Left ventricle myocardium inferior (tissue), 1 donor: ENCODE data around the gene GAL. TPM values are rescaled to one million over a fixed set of nuclear protein-coding genes. Genes with fewer than 3 reads are reported as not detected.

Experiments used
- DNase-seq: peaks from one replicate; pipeline ENCODE4 v3.0.0-alpha.2; 2020
- H3K27ac ChIP-seq: fragments of 200-600 bp; replicated peaks from 2 replicates; pipeline ENCODE4 v1.8.0; 2021
- H3K27me3 ChIP-seq: fragments of 200-600 bp; 2 replicates; pipeline ENCODE4 v1.8.0; 2021; ENCODE audit warnings: low read depth
- H3K36me3 ChIP-seq: fragments of 200-600 bp; 2 replicates; pipeline ENCODE4 v1.8.0; 2021
- H3K4me1 ChIP-seq: fragments of 200-600 bp; 2 replicates; pipeline ENCODE4 v1.8.0; 2021
- H3K4me3 ChIP-seq: fragments of 200-600 bp; 2 replicates; pipeline ENCODE4 v1.8.0; 2021; ENCODE audit warnings: mild to moderate bottlenecking, moderate library complexity
- H3K9me3 ChIP-seq: fragments of 200-600 bp; replicated peaks from 2 replicates; pipeline ENCODE4 v1.8.0; 2021
- intact Hi-C: fragments of 100-400 bp; cut with micrococcal nuclease; formaldehyde crosslinking; loops from one replicate; pipeline ENCODE4 v1.11.0; 2022
- total RNA-seq: library from RNA; stranded (reverse); fragmentation: NEBNext Ultra II Directional; extraction: Animal tissue kit (Norgen Biotek cat#: 25700); gene quantifications from one replicate; pipeline ENCODE4 v1.2.1, GENCODE V29; 2021
- TF ChIP-seq, protein P1 (sequence below): fragments of 200-600 bp; IDR thresholded peaks from 2 replicates; pipeline ENCODE4 v1.8.0; 2021; ENCODE audit warnings: antibody characterized with exemption, mild to moderate bottlenecking, borderline replicate concordance
- donor health status: DM: no; HTN: yes; CAD: no; lungs with severe emphysema.

GAL gene
- total RNA-seq, 1 donor from 2014 or later: 0.58 TPM

DNA sequence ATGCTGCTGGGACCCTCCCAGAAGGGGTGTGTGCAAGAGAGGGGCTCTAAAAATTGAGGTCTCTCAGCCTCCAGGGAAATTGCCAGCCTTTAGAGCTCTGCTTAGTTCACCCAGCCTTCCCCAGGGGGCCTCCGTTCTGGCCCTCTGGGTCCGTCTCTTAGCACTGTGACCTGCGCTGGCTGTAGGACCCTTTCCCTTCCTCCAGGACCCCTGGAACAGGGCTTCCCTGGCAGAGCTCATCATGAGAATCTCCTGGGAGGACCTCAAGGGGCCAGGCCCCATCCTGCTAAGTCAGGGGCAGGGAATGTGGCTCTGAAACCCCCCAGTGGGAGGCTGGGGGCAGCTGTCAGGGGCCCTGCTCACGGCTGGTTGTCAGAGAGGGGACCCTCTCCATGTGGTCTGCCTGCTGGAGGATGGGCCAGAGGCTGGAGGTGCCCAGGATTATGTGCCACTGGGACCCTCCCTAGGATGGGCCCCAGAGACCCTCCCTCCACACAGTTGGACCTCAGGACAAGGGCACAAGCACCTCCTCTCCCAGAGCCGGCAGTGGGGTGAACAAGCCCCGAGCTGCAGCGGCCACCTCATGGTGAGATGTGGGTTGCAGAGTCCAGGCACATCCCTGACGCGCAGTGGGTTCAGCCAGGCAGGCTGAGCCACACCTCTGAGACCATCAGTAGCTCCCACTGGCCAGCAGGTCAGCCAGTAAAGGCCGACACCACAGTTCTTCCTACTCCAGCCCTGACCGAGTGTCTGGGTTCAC lies 27.1 kb upstream of the GAL start:
- TF ChIP-seq, protein P1, sequence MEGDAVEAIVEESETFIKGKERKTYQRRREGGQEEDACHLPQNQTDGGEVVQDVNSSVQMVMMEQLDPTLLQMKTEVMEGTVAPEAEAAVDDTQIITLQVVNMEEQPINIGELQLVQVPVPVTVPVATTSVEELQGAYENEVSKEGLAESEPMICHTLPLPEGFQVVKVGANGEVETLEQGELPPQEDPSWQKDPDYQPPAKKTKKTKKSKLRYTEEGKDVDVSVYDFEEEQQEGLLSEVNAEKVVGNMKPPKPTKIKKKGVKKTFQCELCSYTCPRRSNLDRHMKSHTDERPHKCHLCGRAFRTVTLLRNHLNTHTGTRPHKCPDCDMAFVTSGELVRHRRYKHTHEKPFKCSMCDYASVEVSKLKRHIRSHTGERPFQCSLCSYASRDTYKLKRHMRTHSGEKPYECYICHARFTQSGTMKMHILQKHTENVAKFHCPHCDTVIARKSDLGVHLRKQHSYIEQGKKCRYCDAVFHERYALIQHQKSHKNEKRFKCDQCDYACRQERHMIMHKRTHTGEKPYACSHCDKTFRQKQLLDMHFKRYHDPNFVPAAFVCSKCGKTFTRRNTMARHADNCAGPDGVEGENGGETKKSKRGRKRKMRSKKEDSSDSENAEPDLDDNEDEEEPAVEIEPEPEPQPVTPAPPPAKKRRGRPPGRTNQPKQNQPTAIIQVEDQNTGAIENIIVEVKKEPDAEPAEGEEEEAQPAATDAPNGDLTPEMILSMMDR: no peak
- H3K9me3 ChIP-seq: peaks cover 13% of the 10 kb centered on the region
- peaks cover 48% of the 10 kb centered on the region for H3K27me3 ChIP-seq
- H3K4me1 ChIP-seq: peaks cover 11% of the 10 kb centered on the region
- intact Hi-C loops: no loop called here
- no peak overlapping the region for H3K4me3 ChIP-seq
- no peak for DNase-seq
- no peaks in the 10 kb centered on the region for H3K36me3 ChIP-seq
- no peak overlapping the region for H3K27ac ChIP-seq

DNA sequence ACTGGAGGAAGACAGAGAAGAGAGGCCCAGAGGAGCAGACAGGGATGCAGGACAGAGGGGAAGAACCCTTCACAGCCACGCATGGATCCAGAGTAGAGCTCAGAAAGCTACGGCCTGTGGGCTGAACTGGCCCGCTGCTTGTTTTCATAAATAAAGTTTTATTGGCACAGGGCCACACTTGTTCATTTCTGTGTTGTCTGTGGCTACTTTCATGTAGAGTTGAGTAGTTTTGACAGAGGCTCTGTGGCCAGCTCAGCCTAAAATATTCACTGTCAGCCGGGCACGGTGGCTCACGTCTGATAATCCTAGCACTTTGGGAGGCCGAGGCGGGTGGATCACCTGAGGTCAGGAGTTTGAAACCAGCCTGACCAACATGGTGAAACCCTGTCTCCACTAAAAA lies 26.2 kb upstream of the GAL start:
- intact Hi-C loops: no loop called here
- peaks cover 13% of the 10 kb centered on the region for H3K9me3 ChIP-seq
- TF ChIP-seq, protein P1: no peak

DNA sequence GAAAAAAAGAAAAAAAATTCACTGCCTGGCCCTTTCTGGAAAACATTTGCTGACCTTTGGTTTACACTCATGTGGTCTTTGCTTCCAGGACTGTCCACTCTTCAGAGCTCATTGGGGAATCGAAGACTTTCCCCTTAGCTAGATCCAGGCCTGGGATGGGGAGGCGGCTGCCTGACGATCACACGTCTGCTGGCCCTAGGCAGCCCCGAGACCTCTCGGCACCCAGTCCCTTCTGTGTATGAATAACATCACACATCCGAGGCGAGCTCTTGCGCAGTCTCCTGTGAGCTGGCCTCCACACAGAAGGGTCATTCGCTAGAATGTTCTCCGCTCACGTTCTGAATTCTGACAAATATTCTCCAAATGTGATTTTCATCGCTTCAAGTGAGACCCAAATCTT lies 25.7 kb upstream of the GAL start:
- peaks cover 45% of the 10 kb centered on the region for H3K27me3 ChIP-seq
- DNase-seq: no peak
- peaks cover 11% of the 10 kb centered on the region for H3K4me1 ChIP-seq
- H3K27ac ChIP-seq: no peak overlapping the region
- H3K36me3 ChIP-seq: no peaks in the 10 kb centered on the region
- no peak overlapping the region for H3K4me3 ChIP-seq
- TF ChIP-seq, protein P1: no peak
- peaks cover 13% of the 10 kb centered on the region for H3K9me3 ChIP-seq
- intact Hi-C loops: no loop called here

More for the DNA sequence above, 26.2 kb upstream of the GAL start:
- H3K27ac ChIP-seq: no peak overlapping the region
- no peak for DNase-seq
- H3K4me3 ChIP-seq: no peak overlapping the region
- H3K36me3 ChIP-seq: no peaks in the 10 kb centered on the region
- H3K27me3 ChIP-seq: peaks cover 45% of the 10 kb centered on the region
- peaks cover 11% of the 10 kb centered on the region for H3K4me1 ChIP-seq

DNA sequence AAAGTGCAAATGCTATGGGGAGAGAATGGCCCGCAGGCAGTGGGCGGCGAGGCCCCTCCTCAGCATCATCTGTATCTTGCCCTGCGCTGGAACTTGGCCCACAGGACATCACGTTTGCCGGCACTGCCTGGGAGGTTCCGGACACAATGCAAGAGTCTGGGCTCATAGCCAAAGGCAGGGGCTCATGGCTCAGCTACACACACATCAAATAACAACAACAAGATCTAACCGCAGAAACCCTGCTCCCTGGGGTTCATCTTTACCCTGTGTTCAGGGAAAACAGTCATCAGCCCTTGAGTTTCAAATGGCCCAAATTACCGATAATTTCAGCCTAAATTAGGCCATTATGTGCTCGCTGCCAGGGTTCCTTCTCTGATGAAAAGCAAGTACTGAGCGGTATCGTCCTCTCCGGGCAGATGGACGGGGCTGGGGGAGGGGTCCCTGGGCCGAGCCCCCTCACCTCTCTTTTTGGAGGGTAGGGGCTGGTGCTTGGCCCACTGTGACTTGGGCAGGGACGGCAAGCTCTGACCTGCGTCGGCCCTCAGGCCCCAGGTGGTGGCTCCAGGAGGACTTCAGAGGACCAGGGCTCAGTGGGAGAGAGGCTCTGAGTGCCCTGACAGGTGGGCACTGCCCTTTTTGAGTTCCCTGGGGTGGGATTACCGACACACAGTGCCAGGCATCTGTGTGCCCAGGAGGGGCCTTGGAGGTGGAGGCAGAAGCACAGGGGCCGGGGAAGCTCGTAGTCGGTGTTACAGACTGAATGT lies 25.0 kb upstream of the GAL start:
- peaks cover 45% of the 10 kb centered on the region for H3K27me3 ChIP-seq
- TF ChIP-seq, protein P1: no peak
- intact Hi-C loops: no loop called here

DNA sequence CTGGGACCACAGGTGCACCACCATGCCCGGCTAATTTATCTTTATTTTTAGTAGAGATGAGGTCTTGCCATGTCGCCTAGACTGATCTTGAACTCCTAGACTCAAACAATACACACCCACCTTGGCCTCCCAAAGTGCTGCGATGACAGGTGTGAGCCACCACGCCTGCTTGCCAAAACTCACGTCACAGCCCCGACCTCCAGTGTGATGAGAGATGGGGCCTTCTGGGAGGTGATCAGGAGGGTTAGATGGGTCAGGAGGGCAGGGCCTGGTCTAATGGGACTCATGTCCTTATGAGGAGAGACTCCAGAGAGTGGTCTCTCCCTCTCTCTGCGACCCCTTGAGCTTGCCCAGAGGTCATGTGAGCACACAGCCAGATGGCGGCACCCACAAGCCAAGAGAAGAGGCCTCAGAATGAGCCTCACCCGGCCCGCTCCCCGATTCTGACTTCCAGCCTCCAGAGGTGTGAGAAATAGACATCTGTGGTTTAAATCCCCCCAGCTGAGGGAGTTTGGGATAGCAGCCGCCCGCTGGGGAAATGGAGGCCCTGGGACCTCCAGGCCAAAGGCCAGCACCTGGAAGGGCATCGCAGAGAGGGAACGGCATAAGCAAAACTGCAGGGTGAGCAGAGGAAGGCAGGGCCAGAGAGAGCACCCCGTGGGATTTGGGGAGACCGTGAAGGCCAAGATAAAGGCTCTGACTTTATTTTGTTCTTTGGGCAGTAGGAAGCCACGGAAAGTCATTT lies 24.1 kb upstream of the GAL start:
- peaks cover 49% of the 10 kb centered on the region for H3K27me3 ChIP-seq
- intact Hi-C loops: no loop called here

More for the DNA sequence above, 25.0 kb upstream of the GAL start:
- Histone ChIP-seq H3K9me3 (peaks cover 13% of the 10 kb centered on the region), H3K36me3 (no peaks in the 10 kb centered on the region), H3K4me1 (peaks cover 11% of the 10 kb centered on the region), H3K27ac (no peak overlapping the region), H3K4me3 (no peak overlapping the region)
- DNase-seq: peak; percentile 66

More for the DNA sequence above, 24.1 kb upstream of the GAL start:
- Histone ChIP-seq H3K27ac (no peak overlapping the region), H3K4me3 (no peak overlapping the region), H3K9me3 (peaks cover 5% of the 10 kb centered on the region), H3K4me1 (peaks cover 11% of the 10 kb centered on the region), H3K36me3 (no peaks in the 10 kb centered on the region)
- DNase-seq: no peak
- TF ChIP-seq, protein P1: no peak
